Left ventricle myocardium inferior (tissue), 1 donor: Measurements from ENCODE around the gene ANKRD22. TPM values are rescaled to one million over a fixed set of nuclear protein-coding genes. Genes with fewer than 3 reads are reported as not detected.
"Not testable (repeated sequence)": the region's sequence is repeated elsewhere in the genome, so short reads cannot be mapped to it uniquely, and the experiment has no call there.

Experiments used
- DNase-seq: peaks from one replicate; pipeline ENCODE4 v3.0.0-alpha.2; 2020
- H3K27ac ChIP-seq: fragments of 200-600 bp; replicated peaks from 2 replicates; pipeline ENCODE4 v1.8.0; 2021
- H3K27me3 ChIP-seq: fragments of 200-600 bp; 2 replicates; pipeline ENCODE4 v1.8.0; 2021; ENCODE audit warnings: low read depth
- H3K36me3 ChIP-seq: fragments of 200-600 bp; 2 replicates; pipeline ENCODE4 v1.8.0; 2021
- H3K4me1 ChIP-seq: fragments of 200-600 bp; 2 replicates; pipeline ENCODE4 v1.8.0; 2021
- H3K4me3 ChIP-seq: fragments of 200-600 bp; 2 replicates; pipeline ENCODE4 v1.8.0; 2021; ENCODE audit warnings: mild to moderate bottlenecking, moderate library complexity
- H3K9me3 ChIP-seq: fragments of 200-600 bp; replicated peaks from 2 replicates; pipeline ENCODE4 v1.8.0; 2021
- intact Hi-C: fragments of 100-400 bp; cut with micrococcal nuclease; formaldehyde crosslinking; loops from one replicate; pipeline ENCODE4 v1.11.0; 2022
- total RNA-seq: library from RNA; stranded (reverse); fragmentation: NEBNext Ultra II Directional; extraction: Animal tissue kit (Norgen Biotek cat#: 25700); gene quantifications from one replicate; pipeline ENCODE4 v1.2.1, GENCODE V29; 2021
- TF ChIP-seq, protein P1 (sequence below): fragments of 200-600 bp; IDR thresholded peaks from 2 replicates; pipeline ENCODE4 v1.8.0; 2021; ENCODE audit warnings: antibody characterized with exemption, mild to moderate bottlenecking, borderline replicate concordance
- donor health status: DM: no; HTN: yes; CAD: no; lungs with severe emphysema.

Gene ANKRD22
- total RNA-seq, 1 donor from 2014 or later, result not detected

DNA sequence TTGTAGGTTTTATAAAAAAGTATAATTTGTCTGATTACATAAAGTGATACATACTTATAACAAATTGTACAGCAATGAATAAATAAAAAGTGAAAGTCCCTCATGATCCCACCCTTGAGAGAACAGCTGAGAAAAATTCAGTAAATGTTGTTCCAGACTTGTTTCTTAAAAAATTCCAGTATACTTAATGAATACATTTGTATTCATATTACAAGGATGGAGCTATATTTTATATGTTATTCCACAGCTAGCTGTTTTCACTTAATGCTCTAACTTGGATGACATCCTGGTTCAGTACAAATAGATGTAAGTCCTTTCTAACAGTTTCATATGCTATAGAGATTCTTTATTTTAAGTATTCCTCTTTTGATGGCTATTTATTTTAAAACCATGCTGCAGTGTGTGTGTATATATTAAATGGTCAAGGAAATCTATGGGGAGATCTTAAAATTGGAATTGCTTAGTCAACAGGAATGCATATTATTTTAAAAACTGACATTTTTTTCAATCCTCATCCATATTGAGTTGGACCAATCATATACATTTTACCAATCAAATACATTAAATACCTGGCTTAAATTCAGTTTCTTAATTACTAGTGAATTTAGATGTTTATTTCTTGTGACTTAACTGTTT is 37.3 kb upstream of the ANKRD22 start:
- no peak overlapping the region for H3K27ac ChIP-seq
- H3K4me1 ChIP-seq, result no peaks in the 10 kb centered on the region
- TF ChIP-seq, protein P1, sequence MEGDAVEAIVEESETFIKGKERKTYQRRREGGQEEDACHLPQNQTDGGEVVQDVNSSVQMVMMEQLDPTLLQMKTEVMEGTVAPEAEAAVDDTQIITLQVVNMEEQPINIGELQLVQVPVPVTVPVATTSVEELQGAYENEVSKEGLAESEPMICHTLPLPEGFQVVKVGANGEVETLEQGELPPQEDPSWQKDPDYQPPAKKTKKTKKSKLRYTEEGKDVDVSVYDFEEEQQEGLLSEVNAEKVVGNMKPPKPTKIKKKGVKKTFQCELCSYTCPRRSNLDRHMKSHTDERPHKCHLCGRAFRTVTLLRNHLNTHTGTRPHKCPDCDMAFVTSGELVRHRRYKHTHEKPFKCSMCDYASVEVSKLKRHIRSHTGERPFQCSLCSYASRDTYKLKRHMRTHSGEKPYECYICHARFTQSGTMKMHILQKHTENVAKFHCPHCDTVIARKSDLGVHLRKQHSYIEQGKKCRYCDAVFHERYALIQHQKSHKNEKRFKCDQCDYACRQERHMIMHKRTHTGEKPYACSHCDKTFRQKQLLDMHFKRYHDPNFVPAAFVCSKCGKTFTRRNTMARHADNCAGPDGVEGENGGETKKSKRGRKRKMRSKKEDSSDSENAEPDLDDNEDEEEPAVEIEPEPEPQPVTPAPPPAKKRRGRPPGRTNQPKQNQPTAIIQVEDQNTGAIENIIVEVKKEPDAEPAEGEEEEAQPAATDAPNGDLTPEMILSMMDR, result no peak
- peaks cover 4% of the 10 kb centered on the region for H3K27me3 ChIP-seq
- intact Hi-C loops, result no loop called here
- DNase-seq, result no peak
- no peak overlapping the region for H3K4me3 ChIP-seq
- no peaks in the 10 kb centered on the region for H3K36me3 ChIP-seq
- H3K9me3 ChIP-seq, result no peaks in the 10 kb centered on the region

DNA sequence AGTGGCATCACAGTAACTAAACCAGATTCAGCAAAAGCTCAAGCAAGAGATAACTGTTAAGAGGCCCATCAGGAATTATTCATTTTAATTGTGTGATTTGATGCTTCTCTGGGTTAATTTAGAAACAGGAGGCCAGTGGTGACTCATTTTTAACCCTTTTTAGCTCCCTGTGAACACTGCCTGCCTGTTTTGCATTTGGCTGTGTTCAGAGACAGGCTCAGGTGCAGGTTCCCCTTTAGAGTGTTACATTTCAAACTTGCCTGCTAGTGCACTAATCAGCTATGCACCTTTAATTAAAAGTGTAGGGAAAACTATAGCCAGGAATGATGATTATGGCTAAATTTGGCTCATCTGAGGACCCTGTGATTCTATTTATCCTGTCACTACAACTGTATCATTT is 34.9 kb upstream of the ANKRD22 start:
- TF ChIP-seq, protein P1, result no peak
- Histone ChIP-seq H3K27ac (no peak overlapping the region), H3K4me1 (peaks cover 8% of the 10 kb centered on the region), H3K36me3 (no peaks in the 10 kb centered on the region), H3K9me3 (no peaks in the 10 kb centered on the region), H3K27me3 (peaks cover 4% of the 10 kb centered on the region), H3K4me3 (no peak overlapping the region)
- intact Hi-C loops, result no loop called here
- no peak for DNase-seq

DNA sequence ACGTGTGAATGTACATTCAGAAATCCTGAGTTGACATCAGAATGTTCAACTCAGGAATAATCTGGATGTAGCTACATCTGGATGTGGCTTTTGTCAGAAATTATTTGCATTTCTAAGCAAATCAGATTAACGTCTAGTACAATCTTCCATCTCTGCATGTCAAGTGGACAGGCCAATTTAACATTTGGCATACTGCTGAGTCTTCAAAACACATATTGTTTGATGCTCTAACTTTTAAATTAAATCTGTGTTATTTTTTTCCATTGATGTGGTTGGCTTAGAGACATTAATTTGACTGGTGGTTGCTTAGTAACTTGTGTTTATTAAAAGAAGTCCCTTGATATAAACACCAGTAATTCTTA is 31.8 kb upstream of the ANKRD22 start:
- Histone ChIP-seq H3K27me3 (no peaks in the 10 kb centered on the region), H3K27ac (peak overlapping the region; percentile 94), H3K36me3 (no peaks in the 10 kb centered on the region), H3K4me1 (peaks cover 34% of the 10 kb centered on the region), H3K9me3 (no peaks in the 10 kb centered on the region), H3K4me3 (no peak overlapping the region)
- no peak for DNase-seq
- TF ChIP-seq, protein P1, result no peak
- intact Hi-C loops, result no loop called here

DNA sequence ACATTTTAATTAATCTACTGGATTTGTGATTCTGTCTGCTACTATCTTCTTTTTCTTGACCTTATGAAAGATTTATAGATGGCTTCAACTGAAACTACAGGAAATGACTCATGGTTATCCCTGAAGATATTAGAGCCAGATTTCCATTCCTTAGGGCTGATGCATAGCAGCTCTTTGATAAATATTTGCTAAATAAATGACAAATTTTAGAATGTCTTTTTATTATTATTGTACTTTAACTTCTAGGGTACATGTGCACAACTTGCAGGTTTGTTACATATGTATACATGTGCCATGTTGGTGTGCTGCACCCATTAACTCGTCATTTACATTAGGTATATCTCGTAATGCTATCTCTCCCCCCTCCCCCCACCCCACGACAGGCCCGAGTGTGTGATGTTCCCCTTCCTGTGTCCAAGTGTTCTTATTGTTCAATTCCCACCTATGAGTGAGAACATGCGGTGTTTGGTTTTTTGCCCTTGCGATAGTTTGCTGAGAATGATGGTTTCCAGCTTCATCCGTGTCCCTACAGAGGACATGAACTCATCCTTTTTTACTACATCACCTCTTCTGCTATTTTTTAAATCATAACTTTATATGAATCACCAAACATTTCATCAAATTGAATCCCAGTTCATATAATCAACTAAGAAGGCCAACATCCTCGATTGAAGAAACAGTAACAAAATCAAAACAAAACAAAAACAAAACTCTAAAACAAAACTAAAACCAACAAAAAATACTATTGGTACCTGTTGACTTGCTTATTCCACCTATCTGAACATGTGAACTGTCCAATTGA is 31.2 kb upstream of the ANKRD22 start:
- H3K9me3 ChIP-seq, DNase-seq, H3K27me3 ChIP-seq, intact Hi-C loops, H3K36me3 ChIP-seq: not testable (repeated sequence)
- Histone ChIP-seq H3K4me3 (peak overlapping the region; percentile 82), H3K27ac (peak overlapping the region; percentile 94), H3K4me1 (peaks cover 34% of the 10 kb centered on the region)

DNA sequence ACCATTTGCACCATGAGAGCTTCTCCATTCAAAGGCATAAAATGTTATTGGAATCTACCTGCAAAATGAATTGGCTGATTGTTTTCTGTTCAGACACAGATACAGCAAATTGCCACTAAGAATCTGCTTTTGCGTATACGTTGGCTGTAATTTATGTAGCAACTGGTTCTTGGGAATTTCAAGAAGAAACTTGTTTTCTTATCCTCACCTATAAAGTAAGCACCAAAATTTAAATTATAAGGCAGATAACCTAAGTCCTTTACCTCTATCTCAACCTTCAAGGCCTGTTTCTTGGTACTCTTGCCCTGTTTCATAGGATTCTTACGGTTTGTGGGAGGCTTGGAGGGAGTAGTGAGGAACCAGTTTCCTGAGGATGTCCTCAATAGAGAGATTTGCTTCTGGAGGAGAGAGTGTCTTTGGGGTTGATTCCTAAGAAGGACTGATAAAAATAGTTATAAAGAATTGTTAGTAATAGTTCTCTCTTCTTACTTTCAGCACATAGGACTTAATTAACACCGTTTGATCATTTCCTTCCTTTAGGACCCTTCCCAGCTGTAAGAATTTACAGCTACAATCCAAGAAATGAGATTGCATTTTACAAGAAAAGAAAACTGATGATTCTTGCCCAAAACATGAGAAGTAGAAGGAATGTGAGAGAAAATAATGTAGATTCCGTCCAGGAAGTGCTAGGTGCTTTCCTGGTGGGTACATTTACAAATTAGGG is 30.4 kb upstream of the ANKRD22 start:
- H3K4me3 ChIP-seq, result peak overlapping the region; percentile 82
- no peak for DNase-seq
- intact Hi-C loops, result no loop called here
- no peaks in the 10 kb centered on the region for H3K36me3 ChIP-seq
- peak overlapping the region; percentile 94 for H3K27ac ChIP-seq
- H3K27me3 ChIP-seq, result peaks cover 5% of the 10 kb centered on the region
- TF ChIP-seq, protein P1, result no peak
- H3K9me3 ChIP-seq, result no peaks in the 10 kb centered on the region
- H3K4me1 ChIP-seq, result peaks cover 34% of the 10 kb centered on the region

DNA sequence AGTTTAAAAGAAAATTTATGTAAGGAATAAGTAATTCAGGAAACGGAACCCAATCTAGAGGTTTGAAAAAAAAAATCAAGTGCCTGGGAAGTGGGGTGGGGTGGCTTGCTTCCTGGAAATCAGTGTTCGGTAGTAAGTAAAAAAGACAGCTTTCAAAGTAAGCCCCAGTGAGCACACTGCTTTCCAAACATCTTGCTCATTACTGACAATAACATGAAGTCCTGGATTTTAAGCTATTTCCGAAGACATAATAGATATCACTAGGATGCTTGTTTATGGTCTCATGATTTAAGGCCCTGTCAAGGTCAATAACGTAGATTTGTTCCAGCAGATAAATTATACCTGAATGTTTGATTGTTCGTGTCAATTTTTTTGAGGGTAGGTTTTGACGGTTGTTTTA is 29.7 kb upstream of the ANKRD22 start:
- intact Hi-C loops, result no loop called here
- peaks cover 34% of the 10 kb centered on the region for H3K4me1 ChIP-seq
- TF ChIP-seq, protein P1, result no peak
- DNase-seq, result no peak
- peak overlapping the region; percentile 82 for H3K4me3 ChIP-seq
- no peaks in the 10 kb centered on the region for H3K9me3 ChIP-seq
- peaks cover 12% of the 10 kb centered on the region for H3K27me3 ChIP-seq
- H3K36me3 ChIP-seq, result no peaks in the 10 kb centered on the region
- peak overlapping the region; percentile 94 for H3K27ac ChIP-seq
